ENCODE results near the gene SYT1.

Gene SYT1

GRCh38 chr12:79247494-79247893, 382.9 kb downstream of the SYT1 start:
- no peak for TF ChIP-seq TAF1 (IDR thresholded peaks at IDR 0.05; ENCODE audit: borderline replicate concordance, low read depth, low read length)
- no peak for TF ChIP-seq POLR2A (IDR thresholded peaks at IDR 0.05; ENCODE audit: low read depth, low read length)
- TF ChIP-seq POLR2AphosphoS5 (IDR thresholded peaks at IDR 0.05; ENCODE audit: low read depth, low read length), result no peak
- no peak for FAIRE-seq
- no peak for DNase-seq (ENCODE audit: insufficient read length)

DNA sequence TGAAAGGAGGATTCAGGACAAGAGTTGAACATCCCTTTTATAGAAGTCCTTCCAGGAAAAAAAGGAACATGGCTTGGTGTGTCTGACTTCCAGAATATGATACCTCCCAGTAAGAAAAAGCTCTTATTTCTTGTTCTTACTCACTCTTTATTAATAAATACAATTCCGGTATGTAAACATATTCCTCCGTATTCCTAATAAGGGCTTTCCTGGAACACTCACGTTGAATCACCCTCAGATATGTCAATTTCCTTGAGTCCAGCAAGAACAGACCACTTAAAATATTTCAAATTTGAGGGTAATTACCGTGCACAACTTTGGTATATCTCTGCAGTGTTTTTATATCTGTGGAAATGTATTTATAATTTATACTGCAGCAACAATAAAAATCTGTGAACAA, 385.6 kb downstream of the SYT1 start:
- FAIRE-seq (no peak), DNase-seq (ENCODE audit: insufficient read length) (no peak)
- no peak for TF ChIP-seq POLR2A (IDR thresholded peaks at IDR 0.05; ENCODE audit: low read depth, low read length)
- TF ChIP-seq TAF1 (IDR thresholded peaks at IDR 0.05; ENCODE audit: borderline replicate concordance, low read depth, low read length), result no peak
- no peak for TF ChIP-seq POLR2AphosphoS5 (IDR thresholded peaks at IDR 0.05; ENCODE audit: low read depth, low read length)

- TF ChIP-seq TAF1 (IDR thresholded peaks at IDR 0.05; ENCODE audit: borderline replicate concordance, low read depth, low read length) (no peak), POLR2A (IDR thresholded peaks at IDR 0.05; ENCODE audit: low read depth, low read length) (no peak), POLR2AphosphoS5 (IDR thresholded peaks at IDR 0.05; ENCODE audit: low read depth, low read length) (no peak)
- DNase-seq (ENCODE audit: insufficient read length) (no peak), FAIRE-seq (no peak)
These were observed 386.6 kb downstream of the SYT1 start for GRCh38 chr12:79250960-79251755.

DNA sequence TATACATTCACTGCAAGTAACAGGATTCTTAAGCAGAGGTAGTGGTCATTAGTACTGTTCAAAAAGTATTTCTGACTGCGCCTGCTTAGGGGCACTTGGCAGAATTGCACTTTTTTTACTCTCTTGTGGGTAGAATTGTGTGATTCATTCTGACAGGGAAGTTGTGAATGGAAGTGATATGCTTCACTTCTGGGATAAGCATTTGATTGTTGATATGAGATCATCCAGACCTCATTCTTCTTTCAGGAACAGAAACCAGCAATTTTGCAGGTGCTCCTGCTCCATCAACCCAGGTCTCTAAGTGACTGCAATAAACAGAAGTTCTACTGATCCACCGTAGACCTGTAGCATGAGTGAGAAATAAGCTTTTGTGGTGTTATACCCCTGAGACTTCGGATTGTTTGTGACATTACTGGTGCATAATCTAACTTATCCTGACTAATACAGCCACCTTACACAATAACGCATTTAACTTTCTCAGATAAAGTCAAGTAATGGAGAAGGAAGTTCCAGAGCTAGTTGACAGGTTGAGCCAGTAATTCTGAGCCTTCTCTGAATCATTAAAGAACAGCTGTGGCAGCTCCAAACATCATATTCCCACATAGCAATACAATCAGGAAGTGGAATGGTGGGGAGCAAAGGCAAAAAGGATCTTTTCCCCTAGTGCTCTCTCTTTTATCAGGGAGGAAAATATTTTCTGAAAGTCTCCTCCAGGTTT, 387.9 kb downstream of the SYT1 start:
- no peak for DNase-seq (ENCODE audit: insufficient read length)
- FAIRE-seq, result no peak
- no peak for TF ChIP-seq POLR2AphosphoS5 (IDR thresholded peaks at IDR 0.05; ENCODE audit: low read depth, low read length)
- TF ChIP-seq POLR2A (IDR thresholded peaks at IDR 0.05; ENCODE audit: low read depth, low read length), result no peak
- no peak for TF ChIP-seq TAF1 (IDR thresholded peaks at IDR 0.05; ENCODE audit: borderline replicate concordance, low read depth, low read length)

GRCh38 chr12:79255288-79255687, 390.7 kb downstream of the SYT1 start:
- FAIRE-seq, result no peak
- TF ChIP-seq POLR2AphosphoS5 (IDR thresholded peaks at IDR 0.05; ENCODE audit: low read depth, low read length) (no peak), POLR2A (IDR thresholded peaks at IDR 0.05; ENCODE audit: low read depth, low read length) (no peak), TAF1 (IDR thresholded peaks at IDR 0.05; ENCODE audit: borderline replicate concordance, low read depth, low read length) (no peak)
- DNase-seq (ENCODE audit: insufficient read length), result no peak

DNA sequence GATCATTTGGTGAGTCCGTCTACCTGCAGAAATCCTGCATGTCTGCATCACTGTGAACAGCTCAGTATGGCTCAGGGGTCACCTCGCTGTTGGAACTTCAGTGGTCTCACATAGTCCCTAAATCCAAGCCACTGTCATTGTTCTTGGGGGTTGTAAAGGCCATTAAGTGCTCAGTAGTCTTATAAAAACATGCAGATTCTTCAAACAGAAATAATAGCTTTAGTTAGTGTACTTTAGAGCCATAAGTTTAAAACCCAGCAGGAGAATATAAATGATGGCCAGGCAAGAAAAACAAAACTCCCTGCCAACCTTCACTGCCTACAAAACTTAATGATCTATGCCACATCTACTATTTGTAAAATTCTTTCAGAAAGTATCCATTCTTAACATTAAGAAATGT, 396.3 kb downstream of the SYT1 start:
- no peak for TF ChIP-seq POLR2AphosphoS5 (IDR thresholded peaks at IDR 0.05; ENCODE audit: low read depth, low read length)
- TF ChIP-seq TAF1 (IDR thresholded peaks at IDR 0.05; ENCODE audit: borderline replicate concordance, low read depth, low read length), result no peak
- TF ChIP-seq POLR2A (IDR thresholded peaks at IDR 0.05; ENCODE audit: low read depth, low read length), result no peak
- no peak for DNase-seq (ENCODE audit: insufficient read length)
- FAIRE-seq, result no peak

DNA sequence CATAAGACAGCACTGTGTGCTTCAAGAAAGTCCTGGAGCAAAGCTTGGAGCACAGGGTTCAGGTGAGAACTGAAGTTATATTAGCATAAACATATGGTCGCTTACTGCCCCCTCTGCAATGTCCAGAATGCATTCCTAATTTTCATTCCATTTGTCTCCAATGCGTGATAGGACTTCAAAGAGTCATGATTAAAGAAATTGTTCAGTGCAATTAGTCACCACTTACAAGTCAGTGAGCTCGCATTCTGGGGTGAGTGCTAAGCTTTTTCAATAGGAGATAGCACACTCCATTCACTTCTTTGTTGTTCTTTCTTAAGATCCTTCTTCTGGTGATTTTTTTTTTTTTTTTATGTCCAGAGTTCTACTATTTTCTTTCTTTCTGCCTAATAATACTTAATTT, 398.4 kb downstream of the SYT1 start:
- no peak for DNase-seq (ENCODE audit: insufficient read length)
- no peak for FAIRE-seq
- TF ChIP-seq TAF1 (IDR thresholded peaks at IDR 0.05; ENCODE audit: borderline replicate concordance, low read depth, low read length) (no peak), POLR2AphosphoS5 (IDR thresholded peaks at IDR 0.05; ENCODE audit: low read depth, low read length) (no peak), POLR2A (IDR thresholded peaks at IDR 0.05; ENCODE audit: low read depth, low read length) (no peak)

- DNase-seq (ENCODE audit: insufficient read length) (no peak), FAIRE-seq (no peak)
- TF ChIP-seq POLR2AphosphoS5 (IDR thresholded peaks at IDR 0.05; ENCODE audit: low read depth, low read length) (no peak), TAF1 (IDR thresholded peaks at IDR 0.05; ENCODE audit: borderline replicate concordance, low read depth, low read length) (no peak), POLR2A (IDR thresholded peaks at IDR 0.05; ENCODE audit: low read depth, low read length) (no peak)
These were observed 402.0 kb downstream of the SYT1 start for GRCh38 chr12:79266343-79267144.

DNA sequence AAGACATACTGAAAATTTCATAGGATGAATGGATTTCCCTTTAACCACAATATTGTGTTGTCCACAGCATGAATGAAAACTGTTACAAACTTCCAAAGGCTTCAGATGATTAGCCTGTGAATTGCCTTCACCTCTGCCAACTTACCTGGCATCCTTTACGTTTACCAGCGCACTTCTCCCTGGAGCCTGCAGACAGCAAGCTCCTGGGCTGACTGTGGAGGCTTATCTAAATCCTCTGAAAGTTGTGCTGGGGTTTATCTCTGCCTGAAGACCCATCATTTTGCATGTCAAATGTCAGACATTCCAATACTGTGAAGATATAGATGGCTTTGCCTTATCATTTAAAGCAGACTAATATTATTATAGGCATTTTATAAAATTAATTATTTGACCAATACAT, 403.0 kb downstream of the SYT1 start:
- TF ChIP-seq TAF1 (IDR thresholded peaks at IDR 0.05; ENCODE audit: borderline replicate concordance, low read depth, low read length) (no peak), POLR2A (IDR thresholded peaks at IDR 0.05; ENCODE audit: low read depth, low read length) (no peak), POLR2AphosphoS5 (IDR thresholded peaks at IDR 0.05; ENCODE audit: low read depth, low read length) (no peak)
- FAIRE-seq (no peak), DNase-seq (ENCODE audit: insufficient read length) (no peak)

DNA sequence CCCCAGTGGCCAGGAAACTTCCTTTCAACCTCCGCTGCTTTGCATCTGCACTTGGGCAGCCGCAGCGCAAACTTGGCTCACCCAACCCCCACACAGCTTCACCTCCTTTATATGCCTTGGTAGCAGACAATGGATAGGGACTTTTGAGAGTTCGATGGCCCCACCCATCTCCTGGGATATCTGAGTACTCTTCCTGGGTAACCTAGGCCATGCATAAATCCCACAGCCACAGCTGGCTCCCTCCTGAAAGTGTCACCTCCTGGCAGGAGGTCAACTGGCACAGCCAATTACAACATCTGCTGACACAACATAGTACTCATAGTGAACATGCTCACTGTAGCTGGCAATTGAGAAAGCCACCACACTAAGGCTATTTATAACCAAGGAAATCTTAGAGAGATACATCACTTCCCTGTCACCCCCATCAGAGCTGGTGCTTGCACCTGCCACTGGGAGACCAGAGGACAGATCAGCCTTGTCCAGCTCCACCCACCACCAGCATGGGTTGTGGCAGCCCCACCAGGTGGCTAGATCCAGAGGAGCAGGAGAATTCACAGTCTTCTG, 410.0 kb downstream of the SYT1 start:
- TF ChIP-seq TAF1 (IDR thresholded peaks at IDR 0.05; ENCODE audit: borderline replicate concordance, low read depth, low read length), result no peak
- DNase-seq (ENCODE audit: insufficient read length) (no peak), FAIRE-seq (no peak)

DNA sequence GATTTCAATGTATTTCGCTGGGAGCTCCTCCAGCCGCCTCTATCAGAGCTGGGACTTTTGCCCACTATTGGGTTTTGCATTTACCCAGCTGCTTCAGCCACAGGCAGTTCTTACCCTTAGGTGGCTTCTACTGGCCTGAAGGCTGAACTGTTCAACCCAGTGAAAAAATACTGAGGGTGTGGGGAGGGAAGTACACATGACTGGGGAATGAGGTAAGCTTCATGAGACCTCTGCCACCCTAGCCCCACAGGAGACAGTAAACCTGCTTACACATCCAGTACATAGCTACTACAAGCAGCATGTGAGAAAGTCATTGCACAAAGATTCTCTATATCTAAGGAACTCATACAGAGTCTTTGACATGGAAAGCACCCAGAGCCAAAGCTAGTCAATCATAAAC, 411.1 kb downstream of the SYT1 start:
- no peak for FAIRE-seq
- TF ChIP-seq TAF1 (IDR thresholded peaks at IDR 0.05; ENCODE audit: borderline replicate concordance, low read depth, low read length), result no peak
- no peak for TF ChIP-seq POLR2AphosphoS5 (IDR thresholded peaks at IDR 0.05; ENCODE audit: low read depth, low read length)
- no peak for TF ChIP-seq POLR2A (IDR thresholded peaks at IDR 0.05; ENCODE audit: low read depth, low read length)
- DNase-seq (ENCODE audit: insufficient read length), result no peak

All from GM12892 (cell line).